B cell (primary cell): ENCODE measurements around the gene CBX5. TPM values are rescaled to one million over a fixed set of nuclear protein-coding genes. Genes with fewer than 3 reads are reported as not detected.

Experiments
- ATAC-seq: fragments of 200-7000 bp; cut with Tn5 transposase; one replicate; pipeline ENCODE4 v1.10.0; 2021; ENCODE audit warnings: low read depth, mild to moderate bottlenecking, moderate number of reproducible peaks, moderate library complexity
- CTCF ChIA-PET: fragments of 350-600 bp; sonication (Branson Sonifier 250); formaldehyde crosslinking; loops from one replicate; lab custom pipeline; 2021; ENCODE audit warnings: antibody characterized with exemption, inconsistent platforms; lab: Charles Lee
- POLR2A ChIA-PET: fragments of 350-600 bp; sonication (Branson Sonifier 250); formaldehyde crosslinking; loops from one replicate; lab custom pipeline; 2021; ENCODE audit warnings: antibody characterized with exemption; lab: Charles Lee
- DNase-seq: peaks from one replicate; pipeline ENCODE4 v3.0.0; 2013
- H2AFZ ChIP-seq: 2 replicates; pipeline ENCODE4 v1.6.1; 2012; ENCODE audit warnings: mild to moderate bottlenecking, low read depth, low read length; ENCODE audit not compliant: insufficient read depth, poor library complexity, severe bottlenecking
- H3K27ac ChIP-seq, 2 donors: 1 replicate in 1 of 2; 2 replicates in 1 of 2; pipeline ENCODE4 v1.5.1; 2012 to 2013; ENCODE audit warnings: low read length in 2 of 2, mild to moderate bottlenecking in 2 of 2, moderate library complexity in 1 of 2
- H3K27me3 ChIP-seq, 4 experiments: fragments of 200-600 bp in 1 of 4; sonication (generic) in 1 of 4; replicated peaks in 1 of 4; 1 replicate in 2 of 4; 2 replicates in 2 of 4; pipeline versions ENCODE4 v1.6.1 to v1.7.0; 2013 to 2016; ENCODE audit warnings: low read length in 3 of 4, mild to moderate bottlenecking in 2 of 4, mixed read lengths in 1 of 4, moderate library complexity in 1 of 4; ENCODE audit not compliant: insufficient read depth in 4 of 4, control insufficient read depth in 3 of 4; ENCODE audit errors: control extremely low read depth in 1 of 4
- H3K36me3 ChIP-seq, 2 experiments: replicated peaks in 1 of 2; 1 replicate in 1 of 2; 2 replicates in 1 of 2; pipeline versions ENCODE4 v1.6.1 to v1.7.1; 2013; ENCODE audit warnings: low read length in 1 of 2; ENCODE audit not compliant: insufficient read depth in 2 of 2, control insufficient read depth in 1 of 2; ENCODE audit errors: control extremely low read depth in 1 of 2, extremely low read depth in 1 of 2
- H3K4me1 ChIP-seq, 2 donors: fragments of 200-600 bp in 1 of 2; sonication (generic) in 1 of 2; 1 replicate in 1 of 2; 2 replicates in 1 of 2; pipeline versions ENCODE4 v1.5.1 to v1.6.1; 2013 to 2017; ENCODE audit warnings: low read length in 2 of 2; ENCODE audit not compliant: control insufficient read depth in 2 of 2, insufficient read depth in 2 of 2
- H3K4me2 ChIP-seq: replicated peaks from 2 replicates; pipeline ENCODE3; 2012; ENCODE audit warnings: mild to moderate bottlenecking, low read depth, low read length; ENCODE audit not compliant: poor library complexity, severe bottlenecking
- H3K4me3 ChIP-seq, 5 experiments: fragments of 200-600 bp in 1 of 5; sonication (generic) in 1 of 5; 1 replicate in 3 of 5; 2 replicates in 2 of 5; pipeline versions ENCODE4 v1.5.1 to v1.7.0; 2011 to 2016; ENCODE audit warnings: low read length in 4 of 5, mild to moderate bottlenecking in 4 of 5, low read depth in 2 of 5, control low read depth in 1 of 5, moderate library complexity in 1 of 5; ENCODE audit not compliant: insufficient read depth in 1 of 5; ENCODE audit errors: control extremely low read depth in 1 of 5, extremely low read depth in 1 of 5
- H3K79me2 ChIP-seq: fragments of 200-600 bp; sonication (generic); one replicate; pipeline ENCODE4 v1.6.0; 2016; ENCODE audit warnings: low read length; ENCODE audit not compliant: control insufficient read depth, insufficient read depth
- H3K9ac ChIP-seq: fragments of 200-600 bp; sonication (generic); 2 replicates; pipeline ENCODE4 v1.6.1; 2017; ENCODE audit warnings: mild to moderate bottlenecking, low read length, moderate library complexity
- H3K9me3 ChIP-seq, 3 donors: one replicate each; pipeline versions ENCODE4 v1.6.1 to v1.7.1; 2013; ENCODE audit warnings: low read length in 2 of 3; ENCODE audit not compliant: control insufficient read depth in 2 of 3, insufficient read depth in 1 of 3; ENCODE audit errors: control extremely low read depth in 1 of 3
- H4K20me1 ChIP-seq: 2 replicates; pipeline ENCODE4 v1.6.0; 2012; ENCODE audit warnings: mild to moderate bottlenecking, low read length; ENCODE audit not compliant: insufficient read depth, control insufficient read depth, poor library complexity, severe bottlenecking
- H3K27ac Mint-ChIP-seq: one replicate; pipeline ENCODE4 v1.8.0; 2021; ENCODE audit warnings: mixed read lengths
- H3K27me3 Mint-ChIP-seq: one replicate; pipeline ENCODE4 v1.8.0; 2021; ENCODE audit warnings: mixed read lengths
- H3K4me1 Mint-ChIP-seq: one replicate; pipeline ENCODE4 v1.8.0; 2021; ENCODE audit warnings: mixed read lengths
- H3K4me3 Mint-ChIP-seq: one replicate; pipeline ENCODE4 v1.8.0; 2021; ENCODE audit warnings: mixed read lengths
- H3K9me3 Mint-ChIP-seq: one replicate; pipeline ENCODE4 v1.8.0; 2022; ENCODE audit warnings: mixed read lengths; ENCODE audit not compliant: insufficient read depth
- EZH2 ChIP-seq: IDR thresholded peaks from 2 replicates; pipeline ENCODE4 v1.6.1; 2012; ENCODE audit warnings: borderline replicate concordance, low read depth, mild to moderate bottlenecking, moderate library complexity, low read length; ENCODE audit not compliant: insufficient read depth, poor library complexity, severe bottlenecking
- WGBS: methylation state at CpG from one replicate; pipeline ENCODE4 v1.1.5; 2013; ENCODE audit warnings: missing lambda C conversion rate; ENCODE audit not compliant: insufficient coverage; 5-methylcytosine and 5-hydroxymethylcytosine counted together
- intact Hi-C: fragments of 100-400 bp; cut with micrococcal nuclease; formaldehyde crosslinking; loops from one replicate; pipeline ENCODE4 v1.10.0; 2022
- polyA plus RNA-seq: library from polyadenylated mRNA; depleted of rRNA; stranded (reverse); fragments of >200 nt; gene quantifications from 2 replicates; pipeline ENCODE4 v1.2.3, GENCODE V29; 2012
- total RNA-seq, 2 donors: library from RNA; stranded (reverse); fragments of 120-200 nt in 1 of 2; gene quantifications; 1 replicate in 1 of 2; 2 replicates in 1 of 2; pipeline versions ENCODE4 v1.2.3 to v1.2.4, GENCODE V29; 2013 to 2022
- TF ChIP-seq, protein P1 (sequence below): fragments of 200-600 bp; IDR thresholded peaks from one replicate; pipeline ENCODE4 v1.8.0; 2022; ENCODE audit warnings: antibody characterized with exemption, mild to moderate bottlenecking

The CBX5 gene
- total and polyA plus RNA-seq, 2 donors (not counting 1 experiment from before 2014, with no cell fraction given): 10.5 to 66.2 TPM

DNA sequence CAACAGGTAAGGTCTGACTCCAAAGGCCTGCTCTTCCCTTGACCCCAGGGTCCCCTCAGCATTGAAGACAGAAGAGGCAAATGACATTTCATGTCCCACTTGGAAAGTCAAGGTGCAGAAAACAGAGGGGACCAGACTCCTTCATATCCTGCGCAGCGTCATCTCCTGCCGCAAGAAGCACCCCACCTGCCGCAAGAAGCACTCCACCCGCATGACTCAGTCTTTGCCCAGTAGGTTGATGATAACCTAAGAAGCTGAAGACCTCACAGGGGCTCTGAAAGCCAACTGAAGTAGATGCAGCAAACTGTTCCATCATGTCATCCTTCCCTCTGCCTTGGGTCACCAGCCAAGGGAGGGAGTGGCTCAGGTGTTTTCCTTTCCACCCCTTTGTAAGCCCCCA lies 79.5 kb downstream of the CBX5 start:
- peak overlapping the region; percentile 37 for H3K27ac Mint-ChIP-seq
- intact Hi-C loops: no loop called here
- Histone ChIP-seq H3K4me2 (no peak overlapping the region), H3K4me3 (no peak overlapping the region), H3K9ac (no peak overlapping the region), H3K4me1 (peaks cover 23 to 24% of the 10 kb centered on the region in 2 donors), H3K79me2 (no peaks in the 10 kb centered on the region), H4K20me1 (no peaks in the 10 kb centered on the region), H3K27me3 (peaks cover 0 to 71% (median 29%) of the 10 kb centered on the region in 4 experiments), H3K27ac (no peak overlapping the region), H2AFZ (no peak overlapping the region), H3K9me3 (peaks cover 0 to 5% (median 0%) of the 10 kb centered on the region in 3 donors), H3K36me3 (no peaks in the 10 kb centered on the region)
- no peaks in the 10 kb centered on the region for H3K9me3 Mint-ChIP-seq
- no peak overlapping the region for H3K4me3 Mint-ChIP-seq
- peaks cover 62% of the 10 kb centered on the region for H3K27me3 Mint-ChIP-seq
- peaks cover 29% of the 10 kb centered on the region for H3K4me1 Mint-ChIP-seq
- DNase-seq (peak; percentile 18), ATAC-seq (no peak)
- TF ChIP-seq, protein P1, sequence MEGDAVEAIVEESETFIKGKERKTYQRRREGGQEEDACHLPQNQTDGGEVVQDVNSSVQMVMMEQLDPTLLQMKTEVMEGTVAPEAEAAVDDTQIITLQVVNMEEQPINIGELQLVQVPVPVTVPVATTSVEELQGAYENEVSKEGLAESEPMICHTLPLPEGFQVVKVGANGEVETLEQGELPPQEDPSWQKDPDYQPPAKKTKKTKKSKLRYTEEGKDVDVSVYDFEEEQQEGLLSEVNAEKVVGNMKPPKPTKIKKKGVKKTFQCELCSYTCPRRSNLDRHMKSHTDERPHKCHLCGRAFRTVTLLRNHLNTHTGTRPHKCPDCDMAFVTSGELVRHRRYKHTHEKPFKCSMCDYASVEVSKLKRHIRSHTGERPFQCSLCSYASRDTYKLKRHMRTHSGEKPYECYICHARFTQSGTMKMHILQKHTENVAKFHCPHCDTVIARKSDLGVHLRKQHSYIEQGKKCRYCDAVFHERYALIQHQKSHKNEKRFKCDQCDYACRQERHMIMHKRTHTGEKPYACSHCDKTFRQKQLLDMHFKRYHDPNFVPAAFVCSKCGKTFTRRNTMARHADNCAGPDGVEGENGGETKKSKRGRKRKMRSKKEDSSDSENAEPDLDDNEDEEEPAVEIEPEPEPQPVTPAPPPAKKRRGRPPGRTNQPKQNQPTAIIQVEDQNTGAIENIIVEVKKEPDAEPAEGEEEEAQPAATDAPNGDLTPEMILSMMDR: no peak
- TF ChIP-seq EZH2: no peak
- 95% methylated on average over 5 of the region's 5 CpGs for WGBS
- ChIA-PET POLR2A (interaction anchor here (0.6 to 0.9 kb wide), 2 partner anchors 9 to 456 kb away, joined by 4 to 7 read pairs; no protein-coding TSS in a partner anchor), CTCF (interaction anchor here (0.8 to 10.8 kb wide), 22 partner anchors 8 to 525 kb away, joined by 3 to 127 read pairs (median 5); partner anchors contain the start of genes ATP5MC2, HOXC5, HOXC8 and HOXC9)

DNA sequence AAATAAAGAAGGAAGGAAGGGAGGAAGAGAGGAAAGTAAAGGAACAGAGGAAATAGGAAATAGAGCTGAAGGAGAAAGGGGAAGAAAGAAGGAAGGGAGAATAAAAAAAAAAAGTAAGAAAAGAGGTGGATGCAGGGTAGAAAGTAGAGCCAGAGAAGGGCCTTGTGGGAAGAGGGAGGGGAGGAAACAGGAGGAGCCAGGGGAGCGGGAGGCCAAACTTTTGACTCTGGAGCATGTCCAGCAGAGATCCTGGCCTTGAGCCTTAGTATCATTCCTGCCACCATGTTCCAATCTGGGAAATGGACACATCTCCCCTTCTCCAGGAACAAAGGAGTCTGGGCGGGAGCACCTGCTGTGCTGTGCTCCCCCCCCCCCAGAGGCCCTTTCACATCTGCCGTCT lies 80.0 kb downstream of the CBX5 start:
- Histone ChIP-seq H3K27ac (no peak overlapping the region), H3K4me1 (peaks cover 24 to 26% of the 10 kb centered on the region in 2 donors), H3K27me3 (peaks cover 0 to 75% (median 31%) of the 10 kb centered on the region in 4 experiments), H3K36me3 (no peaks in the 10 kb centered on the region), H3K4me2 (no peak overlapping the region), H3K79me2 (no peaks in the 10 kb centered on the region), H3K9ac (no peak overlapping the region), H3K4me3 (no peak overlapping the region), H4K20me1 (no peaks in the 10 kb centered on the region), H3K9me3 (peaks cover 0 to 5% (median 0%) of the 10 kb centered on the region in 3 donors), H2AFZ (no peak overlapping the region)
- POLR2A ChIA-PET: interaction anchor here (0.6 kb wide), 1 partner anchor 455 kb away, joined by 7 read pairs; no protein-coding TSS in a partner anchor
- TF ChIP-seq, protein P1: no peak
- no peak for TF ChIP-seq EZH2
- H3K4me3 Mint-ChIP-seq: no peak overlapping the region
- intact Hi-C loops: no loop called here
- peaks cover 67% of the 10 kb centered on the region for H3K27me3 Mint-ChIP-seq
- ATAC-seq (no peak), DNase-seq (no peak)
- no peaks in the 10 kb centered on the region for H3K9me3 Mint-ChIP-seq
- H3K27ac Mint-ChIP-seq: no peak overlapping the region
- peaks cover 32% of the 10 kb centered on the region for H3K4me1 Mint-ChIP-seq
- CTCF ChIA-PET: interaction anchor here (1.1 to 10.8 kb wide), 12 partner anchors 8 to 229 kb away, joined by 3 to 127 read pairs (median 16); partner anchors contain the start of genes HOXC5, HOXC8, HOXC9 and SMUG1
- 100% methylated on average over 1 of the region's 3 CpGs for WGBS
